HG02852 (cell line): ENCODE data around the gene CSNK1G1.
"Not testable (repeated sequence)": the region's sequence is repeated elsewhere in the genome, so short reads cannot be mapped to it uniquely, and the experiment has no call there.

Experiments used
- ATAC-seq: cut with Tn5 transposase; IDR thresholded peaks from one replicate; pipeline ENCODE4 v1.9.1; 2021; ENCODE audit warnings: mild to moderate bottlenecking, moderate library complexity; ENCODE audit not compliant: unreplicated experiment

Gene CSNK1G1

GRCh38 chr15:64138331-64138941 is 217.5 kb downstream of the CSNK1G1 start:
- no peak for ATAC-seq

- no peak for ATAC-seq
These were observed 218.6 kb downstream of the CSNK1G1 start for GRCh38 chr15:64137226-64137833.

- ATAC-seq = no peak
These were observed 219.6 kb downstream of the CSNK1G1 start for GRCh38 chr15:64136347-64136746.

GRCh38 chr15:64134345-64134829 is 221.6 kb downstream of the CSNK1G1 start:
- ATAC-seq = no peak

GRCh38 chr15:64133623-64134344 is 222.2 kb downstream of the CSNK1G1 start:
- no peak for ATAC-seq

- ATAC-seq = no peak
These were observed 223.8 kb downstream of the CSNK1G1 start for GRCh38 chr15:64132217-64132616.

GRCh38 chr15:64131547-64131946 is 224.4 kb downstream of the CSNK1G1 start:
- no peak for ATAC-seq

- ATAC-seq = no peak
These were observed 225.8 kb downstream of the CSNK1G1 start for GRCh38 chr15:64130159-64130558.

GRCh38 chr15:64127521-64128270 is 228.3 kb downstream of the CSNK1G1 start:
- ATAC-seq = no peak

GRCh38 chr15:64125978-64126377 is 230.0 kb downstream of the CSNK1G1 start:
- no peak for ATAC-seq

- no peak for ATAC-seq
These were observed 233.0 kb downstream of the CSNK1G1 start for GRCh38 chr15:64122936-64123351.

GRCh38 chr15:64122444-64122843 is 233.5 kb downstream of the CSNK1G1 start:
- no peak for ATAC-seq

GRCh38 chr15:64121614-64122013 is 234.4 kb downstream of the CSNK1G1 start:
- no peak for ATAC-seq

GRCh38 chr15:64120322-64120721 is 235.7 kb downstream of the CSNK1G1 start:
- ATAC-seq = not testable (repeated sequence)

- no peak for ATAC-seq
These were observed 238.1 kb downstream of the CSNK1G1 start for GRCh38 chr15:64117759-64118487.
